K562 (cell line): Measurements from ENCODE around the gene G6PC3. TPM values are rescaled to one million over a fixed set of nuclear protein-coding genes. Genes with fewer than 3 reads are reported as not detected.

Source experiments
- ATAC-seq: fragments of 200-7000 bp; cut with Tn5 transposase; 3 replicates; pipeline ENCODE4 v1.9.1; 2020; ENCODE audit warnings: moderate library complexity
- BruUV-seq: library from RNA; stranded (reverse); fragments of 400-500 nt; replicated peaks from 2 replicates; lab custom pipeline; 2021; lab: Mats Ljungman, UMichigan
- CTCF ChIA-PET: fragments of 300-600 bp; formaldehyde crosslinking; extraction: SDS; loops from one replicate; lab custom pipeline; 2021; ENCODE audit warnings: low intra/inter-chr PET ratio; lab: Yijun Ruan, JAX
- POLR2A ChIA-PET: fragments of 300-600, 350-650 bp; sonication (Branson Sonifier 250); formaldehyde crosslinking; extraction: SDS; loops from one replicate; lab custom pipeline; 2021; ENCODE audit warnings: antibody characterized with exemption, inconsistent platforms; lab: Yijun Ruan, JAX
- DNase-seq, 4 experiments: peaks; one replicate each; pipeline versions ENCODE4 v3.0.0 to v3.0.0-alpha.2; 2011 to 2018; ENCODE audit warnings: low spot score in 3 of 4, mixed read lengths in 3 of 4; ENCODE audit errors: extremely low read depth in 1 of 4
- FAIRE-seq: peaks from 2 replicates; lab custom pipeline; 2011; peaks lifted over from hg19 to GRCh38; lab: Jason Lieb, UNC
- H2AFZ ChIP-seq: 2 replicates; pipeline ENCODE4 v1.6.0; 2011; ENCODE audit warnings: low read depth, low read length, control low read depth, inconsistent platforms
- H3K27ac ChIP-seq: fragments of 200-600 bp; 3 replicates; pipeline ENCODE4 v1.8.0; 2011; ENCODE audit warnings: low read depth, mild to moderate bottlenecking, control low read depth, inconsistent platforms, low read length, moderate library complexity, mixed read lengths; ENCODE audit errors: extremely low read depth
- H3K27me3 ChIP-seq, 2 experiments: fragments of 300-600 bp in 1 of 2; 2 replicates in 1 of 2; 3 replicates in 1 of 2; pipeline versions ENCODE4 v1.6.0 to v1.8.0; 2011; ENCODE audit warnings: inconsistent platforms in 2 of 2, low read length in 2 of 2, mild to moderate bottlenecking in 1 of 2, mixed read lengths in 1 of 2, moderate library complexity in 1 of 2; ENCODE audit not compliant: control insufficient read depth in 2 of 2, insufficient read depth in 2 of 2
- H3K36me3 ChIP-seq: fragments of 300-600 bp; 3 replicates; pipeline ENCODE4 v1.8.0; 2011; ENCODE audit warnings: mild to moderate bottlenecking, low read length, inconsistent platforms; ENCODE audit not compliant: control insufficient read depth, insufficient read depth
- H3K4me1 ChIP-seq, 2 experiments: fragments of 200-600 bp in 1 of 2; replicated peaks in 1 of 2; 2 replicates in 1 of 2; 3 replicates in 1 of 2; pipeline versions ENCODE4 v1.5.1 to v1.8.0; 2011; ENCODE audit warnings: inconsistent platforms in 2 of 2, low read length in 2 of 2, mild to moderate bottlenecking in 1 of 2, mixed read lengths in 1 of 2, moderate library complexity in 1 of 2; ENCODE audit not compliant: control insufficient read depth in 2 of 2, insufficient read depth in 2 of 2
- H3K4me2 ChIP-seq: 2 replicates; pipeline ENCODE4 v1.6.1; 2011; ENCODE audit warnings: low read length, control low read depth, inconsistent platforms, mixed read lengths; ENCODE audit not compliant: insufficient read depth
- H3K4me3 ChIP-seq: fragments of 200-600 bp; sonication (generic), shearing (Covaris generic); 2 replicates; pipeline ENCODE4 v1.5.1; 2016; ENCODE audit warnings: control low read depth, inconsistent platforms
- H3K79me2 ChIP-seq: fragments of 200-600 bp; 3 replicates; pipeline ENCODE4 v1.8.0; 2011; ENCODE audit warnings: low read length, inconsistent platforms; ENCODE audit not compliant: control insufficient read depth, insufficient read depth
- H3K9ac ChIP-seq, 2 experiments: 2 replicates each; pipeline versions ENCODE4 v1.6.0 to v1.6.1; 2011; ENCODE audit warnings: low read depth in 2 of 2, low read length in 2 of 2, control low read depth in 1 of 2, inconsistent platforms in 1 of 2, mild to moderate bottlenecking in 1 of 2, mixed read lengths in 1 of 2; ENCODE audit not compliant: insufficient read depth in 1 of 2
- H3K9me1 ChIP-seq: one replicate; pipeline ENCODE4 v1.6.0; 2011; ENCODE audit warnings: inconsistent platforms, mild to moderate bottlenecking, low read length, moderate library complexity; ENCODE audit not compliant: control insufficient read depth, insufficient read depth
- H3K9me3 ChIP-seq: replicated peaks from 2 replicates; pipeline ENCODE4 v1.5.1; 2011; ENCODE audit warnings: low read depth, low read length, inconsistent platforms; ENCODE audit not compliant: control insufficient read depth, insufficient read depth
- H4K20me1 ChIP-seq: replicated peaks from 2 replicates; pipeline ENCODE4 v1.6.1; 2011; ENCODE audit warnings: low read length, inconsistent platforms, mixed read lengths; ENCODE audit not compliant: control insufficient read depth, insufficient read depth
- ADNP ChIP-seq: fragments of 200-800 bp; sonication (Bioruptor generic); IDR thresholded peaks from 2 replicates; pipeline ENCODE4 v1.6.1; 2016; ENCODE audit warnings: missing genetic modification characterization, missing compliant biosample characterization
- NR4A1 ChIP-seq, 2 experiments: fragments of 250-450 bp in 1 of 2; fragments of 450-650 bp in 1 of 2; sonication (Bioruptor Pico) in 1 of 2; IDR thresholded peaks; 2 replicates each; pipeline versions ENCODE4 v1.4.0 to v1.6.1; 2016 to 2020; ENCODE audit warnings: mild to moderate bottlenecking in 2 of 2, missing compliant biosample characterization in 1 of 2, missing genetic modification characterization in 1 of 2, moderate library complexity in 1 of 2
- POLR2G ChIP-seq: fragments of 200-400 bp; formaldehyde crosslinking; IDR thresholded peaks from 2 replicates; pipeline ENCODE4 v1.6.1; 2017; ENCODE audit warnings: low read depth, mild to moderate bottlenecking, antibody characterized with exemption, low read length, moderate library complexity
- ZBTB40 ChIP-seq, 2 experiments: fragments of 450-650 bp in 1 of 2; sonication (generic) in 1 of 2; formaldehyde crosslinking in 1 of 2; IDR thresholded peaks; 2 replicates each; pipeline versions ENCODE4 v1.7.1 to v1.9.0; 2016 to 2022; ENCODE audit warnings: inconsistent platforms in 1 of 2, mild to moderate bottlenecking in 1 of 2, missing genetic modification reagents in 1 of 2
- ZFP91 ChIP-seq: sonication (generic); formaldehyde crosslinking; IDR thresholded peaks from 2 replicates; pipeline ENCODE4 v1.8.0; 2022; ENCODE audit warnings: mild to moderate bottlenecking, missing genetic modification reagents
- ZNF143 ChIP-seq: sonication (generic); formaldehyde crosslinking; IDR thresholded peaks from 2 replicates; pipeline ENCODE4 v1.9.0; 2022; ENCODE audit warnings: mild to moderate bottlenecking, missing genetic modification reagents
- ZSCAN29 ChIP-seq: fragments of 450-650 bp; IDR thresholded peaks from 2 replicates; pipeline ENCODE4 v1.6.1; 2017
- WGBS: fragments of 100-300 bp; shearing (Covaris generic); methylation state at CpG from one replicate; pipeline ENCODE4 v1.1.6; 2016; ENCODE audit warnings: low coverage, mixed read lengths; ENCODE audit not compliant: insufficient coverage; ENCODE audit errors: missing lambda C conversion rate; 5-methylcytosine and 5-hydroxymethylcytosine counted together
- in situ Hi-C: fragments of 300-500 bp; cut with MboI; formaldehyde crosslinking; loops from 4 replicates; pipeline ENCODE4 v1.15.0; 2018; ENCODE audit warnings: inconsistent platforms, mixed read lengths
- intact Hi-C: fragments of 100-400 bp; cut with micrococcal nuclease; formaldehyde crosslinking; loops from 2 replicates; pipeline ENCODE4 v1.14.2; 2022
- polyA plus RNA-seq, 8 experiments: library from polyadenylated mRNA; depleted of rRNA in 4 of 8; stranded (reverse) in 5 of 8; unstranded in 3 of 8; fragments of >200 nt; fragmentation: Nextera tagmentation in 2 of 8; fragmentation: Illumina TruSeq in 1 of 8; extraction: Ambion mirVana in 2 of 8; extraction: Trizol in 1 of 8; gene quantifications; 2 replicates each; pipeline versions ENCODE4 v1.2.1 to v1.2.3, GENCODE V29; 2011 to 2014; ENCODE audit warnings: inconsistent platforms in 1 of 8, missing spikeins in 1 of 8
- total RNA-seq, 7 experiments: library from RNA; depleted of rRNA in 6 of 7; stranded (reverse); fragments of >200 nt in 6 of 7; fragmentation: Illumina TruSeq in 2 of 7; extraction: Trizol in 2 of 7; gene quantifications; 2 replicates each; pipeline versions ENCODE4 v1.2.1 to v1.2.3, GENCODE V29; 2011 to 2021; ENCODE audit warnings: low replicate concordance in 1 of 7
- TF ChIP-seq, protein P1 (sequence below): IDR thresholded peaks from 2 replicates; pipeline ENCODE4 v1.6.1; 2012; ENCODE audit warnings: low read depth, low read length, improper control_type of control experiment, borderline replicate concordance

The G6PC3 gene
- total and polyA plus RNA-seq, 9 of the 15 experiments (the other 6 are each of a cell fraction or from before 2014, with no cell fraction given), result 10.4 to 57.8 (median 31.1) TPM

GRCh38 chr17:44093231-44093900 is 22.8 kb downstream of the G6PC3 start:
- H4K20me1 ChIP-seq, result no peaks in the 10 kb centered on the region
- no peaks in the 10 kb centered on the region for H3K9me3 ChIP-seq
- H3K36me3 ChIP-seq, result peaks cover 9% of the 10 kb centered on the region; the same call in 1 of the 3 replicates
- no peaks in the 10 kb centered on the region; the same call in 2 of the 3 replicates for H3K79me2 ChIP-seq
- H3K4me3 ChIP-seq, result no peak overlapping the region
- BruUV-seq, result no TSS peak
- H3K27ac ChIP-seq, result no peak overlapping the region
- H3K27me3 ChIP-seq, result no peaks in the 10 kb centered on the region
- FAIRE-seq, result no peak
- WGBS, result 89% methylated on average over 18 of the region's 21 CpGs
- peaks cover 6% of the 10 kb centered on the region for H3K9me1 ChIP-seq
- peak overlapping the region in 1 of 2 experiments; percentile 37; a peak in 1 of 4 replicates for H3K9ac ChIP-seq
- CTCF ChIA-PET, result no interaction called here
- in situ Hi-C loops (no loop called here), intact Hi-C loops (no loop called here)
- H3K4me1 ChIP-seq, result peaks cover 33 to 53% of the 10 kb centered on the region in 2 experiments
- H3K4me2 ChIP-seq, result no peak overlapping the region
- no peak for DNase-seq
- POLR2A ChIA-PET, result no interaction called here
- no peak for ATAC-seq
- no peak overlapping the region for H2AFZ ChIP-seq
- no peak for TF ChIP-seq ZSCAN29
- TF ChIP-seq, protein P1, sequence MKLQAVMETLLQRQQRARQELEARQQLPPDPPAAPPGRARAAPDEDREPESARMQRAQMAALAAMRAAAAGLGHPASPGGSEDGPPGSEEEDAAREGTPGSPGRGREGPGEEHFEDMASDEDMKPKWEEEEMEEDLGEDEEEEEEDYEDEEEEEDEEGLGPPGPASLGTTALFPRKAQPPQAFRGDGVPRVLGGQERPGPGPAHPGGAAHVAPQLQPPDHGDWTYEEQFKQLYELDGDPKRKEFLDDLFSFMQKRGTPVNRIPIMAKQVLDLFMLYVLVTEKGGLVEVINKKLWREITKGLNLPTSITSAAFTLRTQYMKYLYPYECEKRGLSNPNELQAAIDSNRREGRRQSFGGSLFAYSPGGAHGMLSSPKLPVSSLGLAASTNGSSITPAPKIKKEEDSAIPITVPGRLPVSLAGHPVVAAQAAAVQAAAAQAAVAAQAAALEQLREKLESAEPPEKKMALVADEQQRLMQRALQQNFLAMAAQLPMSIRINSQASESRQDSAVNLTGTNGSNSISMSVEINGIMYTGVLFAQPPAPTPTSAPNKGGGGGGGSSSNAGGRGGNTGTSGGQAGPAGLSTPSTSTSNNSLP, result no peak
- TF ChIP-seq POLR2G, result peak; percentile 34; the same call in 1 of the 2 replicates
- TF ChIP-seq ZFP91 (CRISPR knock-in tag), result no peak
- TF ChIP-seq ZBTB40 (IDR thresholded peaks at IDR 0.05), result no peak
- no peak for TF ChIP-seq ZBTB40 (CRISPR knock-in tag; IDR thresholded peaks at IDR 0.05)
- no peak for TF ChIP-seq ADNP (tag)
- no peak for TF ChIP-seq ZNF143 (CRISPR knock-in tag)
- TF ChIP-seq NR4A1 (CRISPR knock-in tag; IDR thresholded peaks at IDR 0.05), result no peak
- TF ChIP-seq NR4A1 (tag; IDR thresholded peaks at IDR 0.05), result no peak
